ENCODE results near the gene BRD7. TPM values are rescaled to one million over a fixed set of nuclear protein-coding genes. Genes with fewer than 3 reads are reported as not detected.

The BRD7 gene
- total and polyA plus RNA-seq, 2 of the 13 experiments (the other 11 are each of a cell fraction or from before 2014, with no cell fraction given) = 82.3 to 149 TPM

DNA sequence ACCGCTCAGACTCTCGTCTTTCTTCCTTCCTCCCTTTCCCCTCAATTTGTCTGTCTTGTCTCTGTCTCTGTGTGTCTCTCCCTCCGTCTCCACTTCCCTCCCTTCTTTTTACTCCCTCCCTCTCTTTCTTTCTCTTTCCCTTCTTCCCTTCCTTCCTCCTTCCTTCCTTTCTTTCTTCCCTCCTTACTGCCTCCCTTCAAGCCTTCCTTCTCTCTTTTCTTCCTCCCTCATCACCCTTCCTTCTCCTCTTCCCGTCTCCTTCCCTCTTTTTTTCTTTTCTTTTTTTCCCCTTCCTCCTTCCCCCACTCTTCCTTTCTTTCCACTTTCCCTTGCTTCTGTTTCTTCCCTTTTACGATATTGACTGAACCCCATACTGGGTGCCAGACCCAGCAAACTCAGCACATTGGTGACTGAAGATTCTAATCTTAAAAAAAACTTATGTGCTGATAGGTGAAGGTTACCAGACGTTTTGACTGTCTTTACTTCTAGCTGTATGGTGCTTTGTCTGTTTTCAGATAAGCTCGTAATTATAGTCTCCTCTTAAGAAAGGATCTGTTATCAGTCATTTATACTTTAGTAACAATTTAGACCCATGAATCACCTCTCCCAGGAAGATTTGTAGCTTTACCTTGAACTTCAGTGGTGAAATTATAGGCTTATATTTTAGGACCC is 481 bp upstream of the BRD7 start (continued):
- TF ChIP-seq PCBP2 (optimal IDR thresholded peaks at IDR 0.05; ENCODE audit: low read depth, low read length, poor library complexity, severe bottlenecking) (peak; percentile 57), SOX5 (CRISPR knock-in tag; IDR thresholded peaks at IDR 0.05; ENCODE audit: borderline replicate concordance) (no peak), KDM5A (IDR thresholded peaks at IDR 0.05; ENCODE audit: borderline replicate concordance, low read length) (no peak), ZNF850 (CRISPR knock-in tag; conservative IDR thresholded peaks at IDR 0.05) (no peak), NFYB (CRISPR knock-in tag; IDR thresholded peaks at IDR 0.05) (no peak), FOXP1 (IDR thresholded peaks at IDR 0.05) (0 out of 2 replicates have a peak, but pooled peaks have one; percentile 37), FOXP1 (CRISPR knock-in tag; IDR thresholded peaks at IDR 0.05) (no peak), SALL2 (CRISPR knock-in tag; IDR thresholded peaks at IDR 0.05) (no peak), ZNF710 (CRISPR knock-in tag; IDR thresholded peaks at IDR 0.05; ENCODE audit: borderline replicate concordance) (peak; percentile 85)
- TF ChIP-seq, protein P1, sequence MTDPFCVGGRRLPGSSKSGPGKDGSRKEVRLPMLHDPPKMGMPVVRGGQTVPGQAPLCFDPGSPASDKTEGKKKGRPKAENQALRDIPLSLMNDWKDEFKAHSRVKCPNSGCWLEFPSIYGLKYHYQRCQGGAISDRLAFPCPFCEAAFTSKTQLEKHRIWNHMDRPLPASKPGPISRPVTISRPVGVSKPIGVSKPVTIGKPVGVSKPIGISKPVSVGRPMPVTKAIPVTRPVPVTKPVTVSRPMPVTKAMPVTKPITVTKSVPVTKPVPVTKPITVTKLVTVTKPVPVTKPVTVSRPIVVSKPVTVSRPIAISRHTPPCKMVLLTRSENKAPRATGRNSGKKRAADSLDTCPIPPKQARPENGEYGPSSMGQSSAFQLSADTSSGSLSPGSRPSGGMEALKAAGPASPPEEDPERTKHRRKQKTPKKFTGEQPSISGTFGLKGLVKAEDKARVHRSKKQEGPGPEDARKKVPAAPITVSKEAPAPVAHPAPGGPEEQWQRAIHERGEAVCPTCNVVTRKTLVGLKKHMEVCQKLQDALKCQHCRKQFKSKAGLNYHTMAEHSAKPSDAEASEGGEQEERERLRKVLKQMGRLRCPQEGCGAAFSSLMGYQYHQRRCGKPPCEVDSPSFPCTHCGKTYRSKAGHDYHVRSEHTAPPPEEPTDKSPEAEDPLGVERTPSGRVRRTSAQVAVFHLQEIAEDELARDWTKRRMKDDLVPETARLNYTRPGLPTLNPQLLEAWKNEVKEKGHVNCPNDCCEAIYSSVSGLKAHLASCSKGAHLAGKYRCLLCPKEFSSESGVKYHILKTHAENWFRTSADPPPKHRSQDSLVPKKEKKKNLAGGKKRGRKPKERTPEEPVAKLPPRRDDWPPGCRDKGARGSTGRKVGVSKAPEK (CRISPR knock-in tag; IDR thresholded peaks at IDR 0.05; ENCODE audit: borderline replicate concordance) = 0 out of 2 replicates have a peak, but pooled peaks have one; percentile 69
- TF ChIP-seq, protein P2, sequence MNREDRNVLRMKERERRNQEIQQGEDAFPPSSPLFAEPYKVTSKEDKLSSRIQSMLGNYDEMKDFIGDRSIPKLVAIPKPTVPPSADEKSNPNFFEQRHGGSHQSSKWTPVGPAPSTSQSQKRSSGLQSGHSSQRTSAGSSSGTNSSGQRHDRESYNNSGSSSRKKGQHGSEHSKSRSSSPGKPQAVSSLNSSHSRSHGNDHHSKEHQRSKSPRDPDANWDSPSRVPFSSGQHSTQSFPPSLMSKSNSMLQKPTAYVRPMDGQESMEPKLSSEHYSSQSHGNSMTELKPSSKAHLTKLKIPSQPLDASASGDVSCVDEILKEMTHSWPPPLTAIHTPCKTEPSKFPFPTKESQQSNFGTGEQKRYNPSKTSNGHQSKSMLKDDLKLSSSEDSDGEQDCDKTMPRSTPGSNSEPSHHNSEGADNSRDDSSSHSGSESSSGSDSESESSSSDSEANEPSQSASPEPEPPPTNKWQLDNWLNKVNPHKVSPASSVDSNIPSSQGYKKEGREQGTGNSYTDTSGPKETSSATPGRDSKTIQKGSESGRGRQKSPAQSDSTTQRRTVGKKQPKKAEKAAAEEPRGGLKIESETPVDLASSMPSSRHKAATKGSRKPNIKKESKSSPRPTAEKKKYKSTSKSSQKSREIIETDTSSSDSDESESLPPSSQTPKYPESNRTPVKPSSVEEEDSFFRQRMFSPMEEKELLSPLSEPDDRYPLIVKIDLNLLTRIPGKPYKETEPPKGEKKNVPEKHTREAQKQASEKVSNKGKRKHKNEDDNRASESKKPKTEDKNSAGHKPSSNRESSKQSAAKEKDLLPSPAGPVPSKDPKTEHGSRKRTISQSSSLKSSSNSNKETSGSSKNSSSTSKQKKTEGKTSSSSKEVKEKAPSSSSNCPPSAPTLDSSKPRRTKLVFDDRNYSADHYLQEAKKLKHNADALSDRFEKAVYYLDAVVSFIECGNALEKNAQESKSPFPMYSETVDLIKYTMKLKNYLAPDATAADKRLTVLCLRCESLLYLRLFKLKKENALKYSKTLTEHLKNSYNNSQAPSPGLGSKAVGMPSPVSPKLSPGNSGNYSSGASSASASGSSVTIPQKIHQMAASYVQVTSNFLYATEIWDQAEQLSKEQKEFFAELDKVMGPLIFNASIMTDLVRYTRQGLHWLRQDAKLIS (CRISPR knock-in tag; IDR thresholded peaks at IDR 0.05) = no peak
- TF ChIP-seq, protein P3, sequence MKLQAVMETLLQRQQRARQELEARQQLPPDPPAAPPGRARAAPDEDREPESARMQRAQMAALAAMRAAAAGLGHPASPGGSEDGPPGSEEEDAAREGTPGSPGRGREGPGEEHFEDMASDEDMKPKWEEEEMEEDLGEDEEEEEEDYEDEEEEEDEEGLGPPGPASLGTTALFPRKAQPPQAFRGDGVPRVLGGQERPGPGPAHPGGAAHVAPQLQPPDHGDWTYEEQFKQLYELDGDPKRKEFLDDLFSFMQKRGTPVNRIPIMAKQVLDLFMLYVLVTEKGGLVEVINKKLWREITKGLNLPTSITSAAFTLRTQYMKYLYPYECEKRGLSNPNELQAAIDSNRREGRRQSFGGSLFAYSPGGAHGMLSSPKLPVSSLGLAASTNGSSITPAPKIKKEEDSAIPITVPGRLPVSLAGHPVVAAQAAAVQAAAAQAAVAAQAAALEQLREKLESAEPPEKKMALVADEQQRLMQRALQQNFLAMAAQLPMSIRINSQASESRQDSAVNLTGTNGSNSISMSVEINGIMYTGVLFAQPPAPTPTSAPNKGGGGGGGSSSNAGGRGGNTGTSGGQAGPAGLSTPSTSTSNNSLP (IDR thresholded peaks at IDR 0.05; ENCODE audit: low read depth, low read length) = no peak

Measured in HepG2 (cell line).